EH (cell line): ENCODE data around the gene IKZF2.

Experiments used
- DNase-seq: peaks from one replicate; pipeline ENCODE4 v3.0.0-alpha.2; 2015; ENCODE audit warnings: low read depth

The IKZF2 gene

DNA sequence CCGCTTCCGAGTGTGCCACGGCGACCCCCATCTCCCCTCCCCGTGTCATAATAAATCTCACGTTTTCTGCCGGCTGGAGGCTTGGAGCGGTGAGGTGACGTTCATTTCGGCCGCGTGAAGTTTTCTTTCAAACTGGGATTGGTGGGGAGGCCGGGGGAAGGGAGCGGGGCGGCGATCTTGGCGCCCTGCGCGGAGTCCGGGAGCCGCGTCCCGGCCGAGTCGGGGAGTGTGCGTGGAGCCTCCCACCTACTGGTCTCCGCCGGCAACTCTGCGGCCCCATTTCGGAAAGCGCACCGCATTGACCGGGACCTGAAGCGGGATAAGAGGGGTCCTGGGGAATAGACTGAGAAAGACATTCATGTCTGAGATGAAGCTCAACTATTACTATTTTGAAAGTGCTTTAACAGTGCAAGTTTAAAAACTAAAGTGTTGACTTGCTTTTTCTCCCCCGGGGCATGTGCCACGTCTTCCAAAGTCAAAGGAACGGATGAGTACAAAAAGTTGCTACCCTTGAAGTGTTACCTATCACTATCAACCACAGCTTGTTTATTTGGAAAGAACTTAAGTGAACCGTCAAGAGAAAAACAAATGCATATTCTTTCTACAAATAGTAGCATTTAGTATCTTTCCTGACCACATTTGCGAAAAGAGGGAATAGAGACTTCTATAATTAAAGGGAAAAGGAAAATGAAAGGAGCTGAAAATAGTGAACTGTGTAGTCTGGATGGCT lies 818 bp upstream of the IKZF2 start:
- DNase-seq, result peak; percentile 75

- DNase-seq, result peak; percentile 33
Measured at GRCh38 chr2:213150315-213151097, 906 bp downstream of the IKZF2 start.

DNA sequence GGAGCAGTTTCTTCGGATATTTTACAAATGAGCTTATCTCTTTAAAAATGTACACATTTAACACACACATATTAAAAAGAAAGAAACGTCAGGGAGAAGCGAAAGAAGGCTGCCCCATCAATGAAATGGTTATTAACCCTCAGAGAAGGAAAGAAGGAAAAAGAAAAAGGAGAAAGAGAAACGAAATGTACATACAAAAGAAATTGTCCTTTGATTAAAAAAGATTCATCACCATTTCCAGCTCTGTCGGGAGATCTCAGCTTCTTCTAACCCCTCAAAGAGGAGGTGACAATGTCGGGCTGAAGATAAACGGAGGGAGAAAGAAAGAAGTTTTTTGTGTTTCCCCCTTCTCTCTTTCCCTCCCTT lies 1.5 kb downstream of the IKZF2 start:
- peak; percentile 2 for DNase-seq

- peak; percentile 10 for DNase-seq
Measured at GRCh38 chr2:213149294-213149875, 2.0 kb downstream of the IKZF2 start.

DNA sequence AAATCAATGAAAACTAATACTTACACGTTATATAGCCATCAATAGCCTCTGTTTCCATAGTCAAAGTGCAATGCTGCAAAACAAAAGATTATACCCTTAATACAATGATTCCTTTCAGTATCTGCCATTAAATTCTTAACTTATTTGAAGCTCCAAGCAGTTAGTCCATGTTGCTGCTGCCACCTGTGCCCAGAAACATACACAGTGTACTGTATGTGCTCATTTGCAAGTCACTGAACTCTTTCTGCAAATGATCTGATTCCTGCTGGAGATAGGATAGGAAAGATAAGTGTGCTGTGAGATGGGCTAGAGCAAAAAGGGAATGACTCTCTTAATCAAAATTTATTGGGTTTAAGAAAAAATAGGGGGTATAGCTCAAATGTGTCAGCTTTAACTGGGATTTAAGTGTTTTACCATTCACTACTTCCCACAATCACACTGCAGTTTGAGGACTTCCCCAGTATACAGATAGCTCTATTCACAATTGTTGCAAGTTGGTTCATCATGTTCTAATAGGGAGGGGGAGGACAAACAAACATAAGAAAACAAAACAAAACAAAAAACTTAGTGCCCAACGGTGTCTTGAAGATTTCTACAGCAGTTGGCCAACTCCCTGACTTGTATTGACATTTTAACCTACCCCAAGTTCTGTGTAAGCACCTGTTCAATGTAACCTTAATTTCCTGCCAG lies 2.7 kb downstream of the IKZF2 start:
- DNase-seq, result no peak

DNA sequence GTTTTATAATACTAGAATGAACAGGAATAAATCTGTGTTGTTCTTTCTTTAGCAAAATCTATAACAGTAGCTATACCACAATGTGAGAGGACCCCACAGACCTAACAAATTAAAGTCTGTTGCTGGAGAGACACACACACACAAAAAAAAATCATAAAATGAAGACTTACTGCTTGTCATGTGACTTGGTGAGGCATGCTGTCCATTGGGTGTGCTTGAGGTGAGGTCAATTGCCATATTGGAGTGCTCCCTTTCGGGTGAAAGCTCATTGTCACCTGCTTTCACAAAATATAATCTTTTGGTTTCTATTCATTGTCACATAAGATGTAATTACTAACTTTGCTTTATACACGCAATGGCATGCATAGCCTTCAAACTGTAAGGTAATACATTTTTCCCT lies 3.9 kb downstream of the IKZF2 start:
- no peak for DNase-seq

GRCh38 chr2:213145715-213146242 lies 5.6 kb downstream of the IKZF2 start:
- DNase-seq, result no peak

- no peak for DNase-seq
Measured at GRCh38 chr2:213137064-213137463, 14.3 kb downstream of the IKZF2 start.

DNA sequence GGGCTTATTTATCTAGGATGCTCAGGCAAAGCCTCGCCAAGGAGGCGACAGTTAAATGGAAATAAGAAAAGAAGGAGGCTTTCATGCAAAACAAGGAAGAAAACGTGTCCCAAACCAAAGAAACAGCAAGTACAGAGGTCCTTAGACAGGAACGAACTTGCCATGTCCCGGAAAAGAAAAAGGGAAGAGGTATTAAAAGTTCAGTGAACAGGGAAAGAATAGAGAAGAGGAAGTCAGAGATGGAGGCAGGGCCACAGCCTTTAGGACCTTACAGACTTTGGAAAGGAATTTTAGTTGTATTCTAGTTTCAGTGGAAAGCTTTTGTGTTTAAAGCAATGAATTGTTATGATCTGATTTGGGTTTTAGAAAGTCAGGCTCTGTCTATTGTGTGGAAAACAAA lies 22.1 kb downstream of the IKZF2 start:
- DNase-seq, result no peak

DNA sequence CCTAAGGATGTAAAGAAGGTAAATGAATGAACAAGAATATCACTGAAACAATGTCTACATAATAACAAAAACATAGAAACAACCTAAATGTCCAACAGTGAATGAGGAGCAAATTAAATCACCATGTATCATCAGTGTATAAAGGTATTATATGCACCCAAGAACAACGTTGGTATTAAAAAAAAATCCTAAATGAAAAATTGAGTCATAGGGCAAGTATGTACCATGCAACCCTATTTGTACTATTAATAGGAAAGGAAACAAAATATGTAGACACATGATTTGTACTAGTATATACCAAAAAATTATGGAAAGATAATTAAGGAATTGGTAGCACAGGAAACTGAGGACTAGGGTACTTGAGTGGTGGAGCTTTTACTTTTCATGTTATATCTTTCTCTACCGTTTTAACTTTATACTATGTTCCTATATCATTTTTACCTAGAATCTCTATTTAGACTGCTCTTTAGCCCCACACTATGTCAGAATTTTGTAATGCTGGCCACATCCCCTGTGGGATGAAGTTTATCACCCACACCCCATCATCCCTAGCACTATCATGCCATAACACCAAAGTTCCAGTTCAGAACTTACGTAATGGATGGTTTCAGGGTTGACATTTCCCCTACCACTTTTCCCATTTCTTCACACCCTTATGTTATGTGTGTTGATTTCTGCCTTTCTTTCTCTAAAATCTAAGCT lies 25.6 kb downstream of the IKZF2 start:
- peak; percentile 26 for DNase-seq

DNA sequence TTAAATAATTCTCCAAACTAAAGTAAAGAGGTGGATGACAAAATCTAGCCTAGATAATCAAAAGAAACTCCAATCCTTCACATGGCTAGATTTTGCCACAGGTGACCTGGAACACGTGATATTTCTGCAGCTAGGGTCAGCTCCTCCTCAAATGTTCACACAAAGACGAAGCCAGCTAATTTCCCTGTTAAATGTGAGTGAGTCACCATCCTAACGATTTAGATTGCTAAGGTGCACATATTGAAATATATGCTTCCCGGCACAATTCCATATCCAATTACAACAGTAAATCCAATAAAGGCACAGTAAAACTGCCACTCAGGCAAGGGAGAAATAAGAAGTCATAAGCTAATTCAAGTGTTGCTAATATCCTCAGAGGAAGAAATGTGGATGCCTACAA lies 28.7 kb downstream of the IKZF2 start:
- DNase-seq, result no peak

DNA sequence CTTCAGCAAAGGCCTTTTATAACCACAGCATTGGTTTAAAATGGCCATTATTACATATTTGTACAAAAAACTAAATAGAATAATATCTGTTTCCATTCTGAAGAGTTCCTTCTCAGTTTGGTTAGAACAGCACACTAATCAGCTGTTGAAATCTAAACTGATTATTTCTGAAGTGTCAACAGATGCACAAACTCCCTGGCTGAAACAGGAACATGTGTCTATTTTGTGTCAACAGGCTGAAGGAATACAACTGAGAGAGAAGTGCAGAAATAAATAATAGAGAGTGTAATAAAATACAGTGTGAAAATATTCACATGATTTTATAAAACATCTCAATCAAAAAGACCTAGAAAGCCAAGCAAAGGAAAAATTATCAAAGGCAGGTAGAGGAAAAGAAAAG lies 29.7 kb downstream of the IKZF2 start:
- DNase-seq, result no peak

DNA sequence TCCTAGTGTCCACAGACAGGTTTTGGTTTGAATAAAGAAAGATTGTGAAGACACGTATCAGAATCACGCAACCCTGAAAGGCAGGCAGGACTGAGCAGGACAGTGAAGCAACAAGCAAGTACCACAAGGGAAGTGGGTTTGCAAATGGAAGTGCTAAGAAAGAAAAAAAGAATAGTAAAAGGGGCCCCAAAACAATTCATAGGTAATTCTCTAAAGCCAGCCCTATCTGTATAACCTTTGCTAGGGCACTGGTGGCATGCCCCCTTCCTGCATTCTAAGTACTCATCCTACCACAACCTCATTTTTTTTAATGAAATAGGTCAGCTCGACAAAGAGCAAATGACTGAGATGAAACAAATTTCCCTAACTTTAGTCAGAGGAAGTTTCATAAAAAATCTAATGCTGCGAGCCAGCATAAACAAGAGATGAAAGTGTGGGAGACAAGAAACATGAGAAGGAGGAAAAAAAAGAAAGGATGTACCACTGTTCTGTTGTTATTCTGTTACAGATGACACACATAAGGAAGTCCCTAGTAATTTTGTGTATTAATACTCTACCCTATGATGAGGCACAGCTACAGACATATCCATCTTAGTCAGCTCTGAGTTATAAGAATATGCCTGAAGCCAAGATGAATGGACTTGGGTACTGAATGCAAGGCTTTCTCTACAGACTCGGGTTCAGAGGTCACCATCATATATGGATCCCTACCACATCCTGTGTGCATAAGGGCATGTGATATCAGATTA lies 32.2 kb downstream of the IKZF2 start:
- peak; percentile 90 for DNase-seq

GRCh38 chr2:213108308-213108707 lies 43.1 kb downstream of the IKZF2 start:
- no peak for DNase-seq

DNA sequence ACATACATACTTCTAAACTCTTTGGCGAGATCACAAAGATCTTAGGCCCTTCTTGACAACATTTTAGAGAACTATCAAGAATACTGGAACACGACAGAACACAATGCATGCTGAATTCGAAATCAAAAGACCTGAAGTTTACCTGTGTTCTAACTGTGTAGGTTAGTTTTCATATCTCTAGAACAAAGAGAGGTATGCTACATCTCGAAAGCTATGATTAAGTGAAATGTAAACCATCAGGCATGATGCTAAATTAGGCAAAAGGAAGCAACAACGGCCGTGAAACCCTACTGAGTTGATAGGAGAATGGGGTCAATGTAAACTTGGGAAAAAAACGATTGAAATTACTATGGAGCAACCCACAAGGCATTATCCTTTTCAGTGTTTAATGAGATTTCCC lies 43.7 kb downstream of the IKZF2 start:
- DNase-seq, result no peak

DNA sequence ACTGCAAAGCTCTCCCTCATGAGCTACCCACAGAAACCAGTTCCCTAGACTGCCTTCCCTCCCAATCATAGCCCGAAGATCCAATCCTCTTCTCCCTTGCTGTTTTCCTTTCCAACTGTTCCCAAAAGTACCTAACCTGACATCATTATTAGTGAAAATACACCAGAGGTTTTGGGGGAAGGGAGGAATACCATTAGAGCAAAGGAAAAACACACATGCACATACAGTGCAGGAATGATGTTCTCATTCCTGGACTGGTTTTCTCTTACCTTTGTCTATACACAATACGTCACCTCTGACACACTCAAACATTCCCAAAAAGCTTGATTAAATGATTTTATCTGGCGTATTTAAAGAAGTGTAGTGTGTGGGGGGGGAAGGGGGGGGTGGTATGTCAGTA lies 46.2 kb downstream of the IKZF2 start:
- no peak for DNase-seq

DNA sequence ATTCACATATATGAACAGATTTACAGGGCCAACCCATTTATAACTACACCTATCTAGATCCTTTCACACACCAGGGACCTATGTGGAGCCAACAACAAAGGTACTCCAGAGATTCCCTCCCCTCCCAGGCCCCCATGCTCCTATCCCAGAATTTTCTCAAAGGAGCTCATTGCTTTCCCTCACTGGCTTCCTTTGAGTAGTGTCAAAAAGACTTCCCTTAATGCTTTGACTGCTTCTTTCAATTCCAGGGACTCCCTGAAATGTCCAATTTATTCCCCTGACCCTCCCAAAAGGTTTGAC lies 46.6 kb downstream of the IKZF2 start:
- no peak for DNase-seq

DNA sequence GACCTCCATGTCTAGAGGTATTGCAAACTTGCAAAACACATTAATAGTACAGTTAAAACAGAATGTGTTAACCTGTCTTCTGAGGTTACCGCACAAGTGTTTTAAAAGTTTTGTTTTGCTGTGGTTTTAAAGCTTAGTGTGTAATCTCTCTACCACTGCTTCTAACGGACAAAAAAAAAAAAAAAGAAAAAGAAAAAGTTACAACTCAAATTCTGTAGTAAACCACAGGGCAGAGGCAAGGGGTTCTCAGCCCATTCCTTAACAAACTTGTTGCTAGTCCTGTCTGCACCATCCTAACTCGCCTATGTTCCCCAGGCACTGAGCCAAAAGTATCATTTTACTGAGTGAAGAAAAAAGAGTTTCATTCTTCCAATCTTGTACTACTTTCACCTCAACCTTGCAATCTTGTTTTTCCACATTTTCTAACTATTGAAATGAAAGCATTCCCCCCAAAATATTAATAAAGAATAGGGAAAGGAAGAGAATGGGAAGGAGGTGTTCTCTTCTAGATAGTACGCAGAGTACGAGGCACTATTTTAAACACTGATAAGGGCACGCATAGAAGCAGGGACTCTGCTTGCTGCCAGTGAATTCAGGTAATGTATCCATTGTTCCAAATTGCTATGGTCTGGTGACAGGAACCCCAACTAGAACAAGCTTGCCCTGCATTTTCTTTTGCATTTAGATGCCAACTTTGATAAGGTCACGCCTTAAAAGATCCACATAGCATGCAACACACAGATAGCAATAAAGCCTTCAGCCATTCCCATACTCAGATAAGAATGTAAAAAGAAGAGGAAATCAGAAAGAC lies 47.1 kb downstream of the IKZF2 start:
- peak; percentile 21 for DNase-seq

DNA sequence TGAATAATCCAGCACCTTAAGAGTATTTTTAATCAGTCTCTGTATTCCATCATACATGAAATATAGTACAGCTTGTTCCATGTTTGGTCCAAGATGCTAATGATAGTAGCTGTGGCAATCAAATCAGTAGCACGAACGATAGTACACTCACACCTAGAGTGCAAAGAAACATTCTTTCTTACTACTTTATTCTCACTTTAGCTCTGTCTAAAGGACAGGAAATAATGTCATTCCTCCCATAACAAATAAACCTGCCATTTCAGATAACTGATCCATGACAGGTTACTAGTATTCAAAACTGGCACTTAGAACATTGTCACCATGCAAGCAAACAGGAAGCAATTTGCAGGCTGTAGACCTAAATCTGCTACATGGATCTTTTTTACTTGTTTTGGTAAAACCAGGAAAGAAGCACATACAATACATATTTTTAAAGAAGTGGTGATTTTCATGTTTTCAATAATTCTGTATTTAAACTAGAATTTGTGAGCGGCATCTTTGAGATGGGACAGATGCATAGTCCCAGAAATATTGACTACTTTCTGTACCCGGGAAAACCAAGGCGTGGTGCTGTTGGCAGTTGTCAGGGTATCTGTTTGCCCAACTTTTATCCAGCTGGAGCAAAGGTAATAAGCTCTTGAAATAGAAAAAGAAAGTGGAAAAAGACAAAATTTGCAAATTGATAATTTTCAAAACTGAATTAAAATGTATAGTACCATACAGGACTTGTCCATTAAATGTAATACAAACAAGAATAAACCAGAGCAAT lies 49.5 kb downstream of the IKZF2 start:
- no peak for DNase-seq

GRCh38 chr2:213101109-213101508 lies 50.3 kb downstream of the IKZF2 start:
- no peak for DNase-seq
